Mucosa of descending colon (tissue), 3 donors: ENCODE results near the gene ZNF646. TPM values are rescaled to one million over a fixed set of nuclear protein-coding genes. Genes with fewer than 3 reads are reported as not detected.
A peak's percentile ranks its signal among the peaks of the same experiment; 100 is the strongest.

ENCODE experiments used
- ATAC-seq: fragments of 200-7000 bp; cut with Tn5 transposase; one replicate; pipeline ENCODE4 v1.9.1; 2020; ENCODE audit warnings: mild to moderate bottlenecking, moderate library complexity
- DNase-seq, 3 donors: peaks; one replicate each; pipeline ENCODE4 v3.0.0-alpha.2; 2020
- H3K36me3 ChIP-seq: fragments of 200-600 bp; one replicate; pipeline ENCODE4 v1.8.0; 2021; ENCODE audit warnings: low read depth, mild to moderate bottlenecking
- H3K4me1 ChIP-seq: fragments of 200-600 bp; one replicate; pipeline ENCODE4 v1.8.0; 2021; ENCODE audit warnings: low read depth, mild to moderate bottlenecking
- H3K4me3 ChIP-seq: fragments of 200-600 bp; one replicate; pipeline ENCODE4 v1.8.0; 2021; ENCODE audit warnings: mild to moderate bottlenecking
- H3K9me3 ChIP-seq: fragments of 200-600 bp; one replicate; pipeline ENCODE4 v1.8.0; 2021; ENCODE audit warnings: mild to moderate bottlenecking
- CTCF ChIP-seq: fragments of 200-600 bp; IDR thresholded peaks from one replicate; pipeline ENCODE4 v1.8.0; 2022; ENCODE audit warnings: antibody characterized with exemption, mild to moderate bottlenecking
- intact Hi-C, 2 donors: fragments of 100-400 bp; cut with DNase I in 1 of 2; cut with micrococcal nuclease in 1 of 2; formaldehyde crosslinking; loops; one replicate each; pipeline versions ENCODE4 v1.11.0 to v1.11.1; 2022; cut with DNase I, micrococcal nuclease
- total RNA-seq, 3 donors: library from RNA; stranded (reverse); fragmentation: NEBNext Ultra II Directional in 2 of 3; extraction: Animal tissue kit (Norgen Biotek cat#: 25700) in 2 of 3; gene quantifications; one replicate each; pipeline versions ENCODE4 v1.2.1 to v1.2.4, GENCODE V29; 2021 to 2023
- donor health status: DM: no; HTN: no; CAD: no; lungs with moderate emphysema.
- donor health status: DM: no; HTN: no; CAD: no.
- donor health status: DM: no; HTN: yes; CAD: no.

Gene ZNF646
- total RNA-seq, 3 donors from 2014 or later = 19.1 to 20.3 (median 20.0) TPM

DNA sequence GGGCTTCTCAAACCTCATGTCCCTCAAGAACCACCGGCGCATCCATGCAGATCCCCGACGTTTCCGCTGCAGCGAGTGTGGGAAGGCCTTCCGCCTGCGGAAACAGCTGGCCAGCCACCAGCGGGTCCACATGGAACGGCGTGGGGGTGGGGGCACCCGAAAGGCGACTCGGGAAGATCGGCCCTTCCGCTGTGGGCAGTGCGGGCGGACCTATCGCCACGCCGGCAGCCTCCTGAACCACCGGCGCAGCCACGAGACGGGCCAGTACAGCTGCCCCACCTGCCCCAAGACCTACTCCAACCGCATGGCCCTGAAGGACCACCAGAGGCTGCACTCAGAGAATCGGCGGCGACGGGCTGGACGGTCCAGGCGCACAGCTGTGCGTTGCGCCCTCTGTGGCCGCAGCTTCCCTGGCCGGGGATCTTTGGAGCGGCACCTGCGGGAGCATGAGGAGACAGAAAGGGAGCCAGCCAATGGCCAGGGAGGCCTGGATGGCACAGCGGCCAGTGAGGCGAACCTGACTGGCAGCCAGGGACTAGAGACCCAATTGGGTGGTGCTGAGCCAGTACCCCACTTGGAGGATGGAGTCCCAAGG is 5.9 kb downstream of the ZNF646 start:
- ATAC-seq = no peak
- Histone ChIP-seq H3K4me3 (no peak overlapping the region), H3K9me3 (no peaks in the 10 kb centered on the region), H3K4me1 (peaks cover 5% of the 10 kb centered on the region), H3K36me3 (peaks cover 3% of the 10 kb centered on the region)
- DNase-seq = no peak
- TF ChIP-seq CTCF = no peak
- intact Hi-C loops = no loop called here

DNA sequence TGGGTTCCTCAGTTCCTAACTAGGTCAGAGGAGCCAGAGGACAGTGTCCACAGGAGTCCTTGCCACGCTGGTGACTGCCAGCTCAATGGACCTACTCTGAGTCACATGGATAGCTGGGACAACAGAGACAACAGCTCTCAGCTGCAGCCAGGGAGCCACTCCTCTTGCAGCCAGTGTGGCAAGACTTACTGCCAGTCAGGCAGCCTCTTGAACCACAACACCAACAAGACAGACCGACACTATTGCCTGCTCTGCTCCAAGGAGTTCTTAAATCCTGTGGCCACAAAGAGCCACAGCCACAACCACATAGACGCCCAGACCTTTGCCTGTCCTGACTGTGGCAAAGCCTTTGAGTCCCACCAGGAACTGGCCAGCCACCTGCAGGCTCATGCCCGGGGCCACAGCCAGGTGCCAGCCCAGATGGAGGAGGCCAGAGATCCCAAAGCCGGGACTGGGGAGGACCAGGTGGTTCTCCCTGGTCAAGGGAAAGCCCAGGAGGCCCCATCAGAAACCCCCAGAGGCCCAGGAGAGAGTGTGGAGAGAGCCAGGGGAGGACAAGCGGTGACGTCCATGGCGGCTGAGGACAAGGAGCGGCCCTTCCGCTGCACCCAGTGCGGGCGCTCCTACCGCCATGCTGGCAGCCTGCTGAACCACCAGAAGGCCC is 6.7 kb downstream of the ZNF646 start:
- Histone ChIP-seq H3K4me3 (no peak overlapping the region), H3K9me3 (no peaks in the 10 kb centered on the region), H3K36me3 (peaks cover 3% of the 10 kb centered on the region), H3K4me1 (no peaks in the 10 kb centered on the region)
- no peak for TF ChIP-seq CTCF
- DNase-seq (no peak), ATAC-seq (no peak)
- intact Hi-C loops = no loop called here

GRCh38 chr16:31081428-31082351 is 7.5 kb downstream of the ZNF646 start:
- Histone ChIP-seq H3K36me3 (peaks cover 3% of the 10 kb centered on the region), H3K4me3 (no peak overlapping the region), H3K4me1 (no peaks in the 10 kb centered on the region), H3K9me3 (no peaks in the 10 kb centered on the region)
- intact Hi-C loops = no loop called here
- DNase-seq (no peak), ATAC-seq (no peak)
- TF ChIP-seq CTCF = no peak

GRCh38 chr16:31082368-31083045 is 8.3 kb downstream of the ZNF646 start:
- DNase-seq = no peak
- no peak for TF ChIP-seq CTCF
- Histone ChIP-seq H3K4me3 (no peak overlapping the region), H3K4me1 (no peaks in the 10 kb centered on the region), H3K36me3 (peaks cover 3% of the 10 kb centered on the region), H3K9me3 (no peaks in the 10 kb centered on the region)
- ATAC-seq = peak; percentile 54
- intact Hi-C loops = no loop called here

DNA sequence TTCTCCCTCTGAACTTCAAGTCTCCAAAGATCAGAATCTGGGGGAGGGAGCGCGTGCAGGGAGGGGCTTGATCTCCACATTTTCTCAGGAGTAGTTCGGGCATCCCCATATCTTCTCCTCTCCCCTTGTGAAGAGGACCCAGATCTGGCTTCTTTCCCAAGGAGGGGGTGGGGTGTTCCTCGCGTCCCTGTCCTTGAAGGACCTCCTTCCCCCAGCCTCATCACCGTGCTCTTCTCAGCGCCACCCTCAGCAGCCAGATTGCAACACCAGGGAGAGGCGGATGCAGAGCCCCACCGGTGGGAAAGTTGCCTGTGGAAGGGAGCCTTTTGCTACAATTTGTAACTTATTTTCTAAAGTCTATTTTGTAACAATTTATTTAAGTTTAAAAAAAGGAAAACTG is 8.9 kb downstream of the ZNF646 start:
- DNase-seq (no peak), ATAC-seq (no peak)
- intact Hi-C loops = no loop called here
- Histone ChIP-seq H3K4me1 (no peaks in the 10 kb centered on the region), H3K36me3 (peaks cover 3% of the 10 kb centered on the region), H3K4me3 (no peak overlapping the region), H3K9me3 (no peaks in the 10 kb centered on the region)
- TF ChIP-seq CTCF = no peak
